Small intestine (tissue), 7 donors: ENCODE data around the gene RNF7. TPM values are rescaled to one million over a fixed set of nuclear protein-coding genes. Genes with fewer than 3 reads are reported as not detected.

ENCODE experiments used
- DNase-seq, 2 donors: peaks; one replicate each; pipeline versions ENCODE4 v3.0.0 to v3.0.0-alpha.2; 2013
- FAIRE-seq: peaks from 2 replicates; lab custom pipeline; 2012; peaks lifted over from hg19 to GRCh38; lab: Jason Lieb, UNC
- H3K27ac ChIP-seq, 3 donors: one replicate each; pipeline ENCODE4 v1.5.1; 2013; ENCODE audit warnings: low read length in 2 of 3, mild to moderate bottlenecking in 2 of 3, control low read depth in 1 of 3, inconsistent platforms in 1 of 3, low read depth in 1 of 3, moderate library complexity in 1 of 3
- H3K27me3 ChIP-seq, 3 donors: one replicate each; pipeline ENCODE4 v1.6.1; 2013; ENCODE audit warnings: low read length in 3 of 3, inconsistent platforms in 1 of 3; ENCODE audit not compliant: control insufficient read depth in 3 of 3, insufficient read depth in 3 of 3
- H3K36me3 ChIP-seq, 3 donors: one replicate each; pipeline ENCODE4 v1.6.1; 2013; ENCODE audit warnings: low read length in 3 of 3, inconsistent platforms in 1 of 3, low read depth in 1 of 3, mild to moderate bottlenecking in 1 of 3, moderate library complexity in 1 of 3; ENCODE audit not compliant: control insufficient read depth in 3 of 3, insufficient read depth in 2 of 3
- H3K4me1 ChIP-seq, 3 donors: one replicate each; pipeline ENCODE4 v1.6.1; 2013; ENCODE audit warnings: low read length in 2 of 3, inconsistent platforms in 1 of 3, low read depth in 1 of 3, mild to moderate bottlenecking in 1 of 3, moderate library complexity in 1 of 3; ENCODE audit not compliant: control insufficient read depth in 3 of 3, insufficient read depth in 2 of 3
- H3K4me3 ChIP-seq, 3 donors: one replicate each; pipeline ENCODE4 v1.5.1; 2013; ENCODE audit warnings: low read length in 3 of 3, control low read depth in 1 of 3, inconsistent platforms in 1 of 3, low read depth in 1 of 3, mild to moderate bottlenecking in 1 of 3, moderate library complexity in 1 of 3
- H3K9me3 ChIP-seq, 2 donors: one replicate each; pipeline ENCODE4 v1.6.1; 2013; ENCODE audit warnings: low read depth in 1 of 2, low read length in 1 of 2; ENCODE audit not compliant: control insufficient read depth in 2 of 2, insufficient read depth in 1 of 2
- WGBS, 3 donors: extraction: QIAGEN DNeasy Blood & Tissue Kit; methylation state at CpG; one replicate each; pipeline ENCODE4 v1.1.7; 2013; 5-methylcytosine and 5-hydroxymethylcytosine counted together
- polyA plus RNA-seq, 4 donors: library from polyadenylated mRNA; stranded (reverse) in 3 of 4; unstranded in 1 of 4; fragments of 200-250 nt in 3 of 4; fragments of 120-200 nt in 1 of 4; gene quantifications; one replicate each; pipeline versions ENCODE4 v1.2.1 to v1.2.3, GENCODE V29; 2013
- donor health status: healthy with polysubstance abuse.
- donor health status: control.
- donor health status: control.
- donor health status: Bipolar disorder and iron deficiency.
- donor health status: healthy.

Gene RNF7
- polyA plus RNA-seq, 4 donors, result 120 to 260 (median 167) TPM

DNA sequence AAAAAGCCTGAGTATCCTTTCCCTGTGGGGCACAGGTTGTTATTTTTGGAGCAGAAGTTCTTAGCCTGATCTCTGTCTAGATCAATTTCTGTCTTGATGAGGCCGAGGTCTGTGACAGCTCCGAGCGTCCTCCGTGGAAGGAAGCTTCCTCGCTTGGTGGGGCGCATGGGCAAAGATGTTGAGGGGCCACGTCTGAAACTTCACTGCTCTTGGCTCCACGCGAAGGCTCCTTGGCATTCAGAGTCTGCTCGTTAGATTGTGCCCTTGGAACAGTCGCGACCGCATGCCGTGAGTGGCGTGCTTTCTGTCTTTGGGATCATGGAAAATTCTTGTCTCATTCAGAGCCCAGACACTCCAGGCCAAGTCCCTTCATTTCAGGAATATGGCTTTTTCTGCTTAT lies 38.8 kb downstream of the RNF7 start:
- no peak overlapping the region for H3K27ac ChIP-seq
- H3K4me1 ChIP-seq, result no peaks in the 10 kb centered on the region
- H3K27me3 ChIP-seq, result no peaks in the 10 kb centered on the region
- no peaks in the 10 kb centered on the region for H3K36me3 ChIP-seq
- FAIRE-seq, result no peak
- H3K4me3 ChIP-seq, result no peak overlapping the region
- 89 to 94% (median 93%) methylated on average over 15 of the region's 15 CpGs for WGBS, 3 donors
- no peaks in the 10 kb centered on the region for H3K9me3 ChIP-seq
- DNase-seq, result no peak

DNA sequence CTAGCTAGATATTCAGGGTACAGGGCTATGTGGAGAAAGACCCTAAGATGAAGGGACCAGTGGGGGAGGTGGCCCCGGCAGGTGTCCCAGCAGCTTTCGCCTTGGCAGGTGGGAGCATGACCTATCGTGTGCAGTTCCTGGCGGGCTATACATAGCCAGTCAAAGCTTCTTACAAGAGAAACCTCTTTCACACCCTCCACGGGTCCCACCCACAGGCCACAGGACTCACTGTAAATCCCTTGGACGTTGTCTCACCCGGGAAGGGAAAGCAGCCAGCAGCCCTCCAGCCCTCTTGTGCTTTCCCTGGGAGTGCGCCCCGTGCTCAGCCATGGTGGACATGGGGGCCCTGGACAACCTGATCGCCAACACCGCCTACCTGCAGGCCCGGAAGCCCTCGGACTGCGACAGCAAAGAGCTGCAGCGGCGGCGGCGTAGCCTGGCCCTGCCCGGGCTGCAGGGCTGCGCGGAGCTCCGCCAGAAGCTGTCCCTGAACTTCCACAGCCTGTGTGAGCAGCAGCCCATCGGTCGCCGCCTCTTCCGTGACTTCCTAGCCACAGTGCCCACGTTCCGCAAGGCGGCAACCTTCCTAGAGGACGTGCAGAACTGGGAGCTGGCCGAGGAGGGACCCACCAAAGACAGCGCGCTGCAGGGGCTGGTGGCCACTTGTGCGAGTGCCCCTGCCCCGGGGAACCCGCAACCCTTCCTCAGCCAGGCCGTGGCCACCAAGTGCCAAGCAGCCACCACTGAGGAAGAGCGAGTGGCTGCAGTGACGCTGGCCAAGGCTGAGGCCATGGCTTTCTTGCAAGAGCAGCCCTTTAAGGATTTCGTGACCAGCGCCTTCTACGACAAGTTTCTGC lies 40.1 kb downstream of the RNF7 start:
- Histone ChIP-seq H3K4me3 (no peak overlapping the region), H3K4me1 (no peaks in the 10 kb centered on the region), H3K27me3 (no peaks in the 10 kb centered on the region), H3K36me3 (no peaks in the 10 kb centered on the region), H3K27ac (no peak overlapping the region), H3K9me3 (peaks cover 0 to 3% of the 10 kb centered on the region in 2 donors)
- DNase-seq (no peak), FAIRE-seq (no peak)
- 93 to 95% (median 94%) methylated on average over 42 of the region's 42 CpGs for WGBS, 3 donors

- H3K4me3 ChIP-seq, result no peak overlapping the region
- H3K27ac ChIP-seq, result no peak overlapping the region
- 100% methylated on average over 1 of the region's 1 CpG for WGBS, 3 donors
- peaks cover 0 to 3% of the 10 kb centered on the region in 2 donors for H3K9me3 ChIP-seq
- H3K4me1 ChIP-seq, result no peaks in the 10 kb centered on the region
- DNase-seq (no peak), FAIRE-seq (no peak)
- H3K36me3 ChIP-seq, result no peaks in the 10 kb centered on the region
- H3K27me3 ChIP-seq, result no peaks in the 10 kb centered on the region
These were observed 41.6 kb downstream of the RNF7 start for GRCh38 chr3:141779667-141780066.

GRCh38 chr3:141782386-141782932 lies 44.4 kb downstream of the RNF7 start:
- H3K4me3 ChIP-seq, result no peak overlapping the region
- H3K27ac ChIP-seq, result no peak overlapping the region
- DNase-seq (peak in 1 of 2 donors; percentile 22), FAIRE-seq (no peak)
- H3K36me3 ChIP-seq, result no peaks in the 10 kb centered on the region
- H3K27me3 ChIP-seq, result no peaks in the 10 kb centered on the region
- peaks cover 0 to 3% of the 10 kb centered on the region in 2 donors for H3K9me3 ChIP-seq
- no peaks in the 10 kb centered on the region for H3K4me1 ChIP-seq
- 52 to 65% (median 57%) methylated on average over 4 of the region's 4 CpGs for WGBS, 3 donors

DNA sequence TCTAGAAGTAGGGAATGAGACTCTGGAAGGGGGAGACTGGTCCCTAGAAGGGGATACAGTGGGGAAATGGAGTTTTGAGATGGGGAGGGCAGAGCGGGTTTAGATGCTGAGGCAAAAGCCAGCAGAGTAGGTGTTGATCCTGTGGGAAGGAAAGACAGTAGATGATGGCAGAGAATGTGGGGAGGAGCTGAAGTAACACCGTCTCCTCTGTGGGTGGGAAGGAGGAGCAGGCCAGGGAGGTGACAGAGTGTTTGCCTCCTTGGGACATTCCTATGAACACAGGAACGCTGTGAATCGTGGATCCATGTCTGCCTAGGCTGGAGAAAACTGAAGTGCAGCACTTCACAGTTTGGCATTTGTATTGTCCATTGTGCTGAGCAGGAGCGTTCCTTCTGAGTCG lies 45.5 kb downstream of the RNF7 start:
- peaks cover 0 to 3% of the 10 kb centered on the region in 2 donors for H3K9me3 ChIP-seq
- H3K4me1 ChIP-seq, result no peaks in the 10 kb centered on the region
- DNase-seq (no peak), FAIRE-seq (no peak)
- H3K27me3 ChIP-seq, result no peaks in the 10 kb centered on the region
- no peak overlapping the region for H3K4me3 ChIP-seq
- 86 to 87% (median 86%) methylated on average over 6 of the region's 6 CpGs for WGBS, 3 donors
- no peak overlapping the region for H3K27ac ChIP-seq
- no peaks in the 10 kb centered on the region for H3K36me3 ChIP-seq

GRCh38 chr3:141784096-141784495 lies 46.0 kb downstream of the RNF7 start:
- 82 to 87% (median 85%) methylated on average over 8 of the region's 8 CpGs for WGBS, 3 donors
- no peak overlapping the region for H3K27ac ChIP-seq
- no peak overlapping the region for H3K4me3 ChIP-seq

DNA sequence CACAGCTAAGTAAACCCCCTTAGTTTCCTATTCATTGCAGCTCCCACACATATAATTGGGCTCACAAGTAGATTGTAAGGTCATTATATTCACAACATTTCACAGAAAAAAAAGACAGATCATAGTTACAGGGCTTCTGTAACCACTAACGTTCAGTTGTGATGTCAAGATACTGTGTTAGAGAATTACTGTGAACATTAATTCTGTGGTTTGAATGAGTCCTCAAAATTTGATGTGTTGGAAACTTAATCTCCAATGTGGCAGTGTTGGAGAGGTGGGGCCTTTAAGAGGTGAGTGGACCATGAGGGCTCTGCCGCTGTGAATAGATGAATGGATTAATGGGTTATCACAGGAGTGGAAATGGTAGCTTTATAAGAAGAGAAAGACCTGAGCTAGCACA lies 46.4 kb downstream of the RNF7 start:
- Histone ChIP-seq H3K36me3 (no peaks in the 10 kb centered on the region), H3K9me3 (peaks cover 0 to 3% of the 10 kb centered on the region in 2 donors), H3K27me3 (no peaks in the 10 kb centered on the region), H3K4me3 (no peak overlapping the region), H3K27ac (no peak overlapping the region), H3K4me1 (no peaks in the 10 kb centered on the region)
- FAIRE-seq (no peak), DNase-seq (no peak)
- WGBS, 3 donors, result 82 to 88% (median 83%) methylated on average over 2 of the region's 2 CpGs

More at GRCh38 chr3:141784096-141784495, 46.0 kb downstream of the RNF7 start:
- Histone ChIP-seq H3K4me1 (no peaks in the 10 kb centered on the region), H3K36me3 (no peaks in the 10 kb centered on the region), H3K9me3 (peaks cover 0 to 3% of the 10 kb centered on the region in 2 donors), H3K27me3 (no peaks in the 10 kb centered on the region)
- no peak for DNase-seq
- no peak for FAIRE-seq

DNA sequence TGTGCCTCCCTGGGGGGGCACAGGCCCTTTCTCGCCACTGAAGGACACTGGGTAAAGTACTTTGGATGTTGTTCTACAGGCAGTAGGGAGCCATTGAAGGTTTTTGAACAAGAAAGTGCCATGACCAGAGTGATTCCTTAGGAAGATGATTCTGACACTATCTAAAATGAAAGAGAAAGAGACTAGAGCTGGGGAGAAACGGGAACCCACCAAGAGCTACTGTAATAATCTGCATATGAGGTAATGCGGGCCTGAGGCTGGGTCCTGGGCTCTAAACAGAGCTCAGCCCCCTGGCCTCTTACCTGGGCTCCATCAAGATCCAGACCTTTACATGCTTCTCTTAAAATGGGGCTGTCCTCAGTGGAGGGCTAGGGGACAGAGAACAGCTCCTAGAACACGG lies 50.1 kb downstream of the RNF7 start:
- H3K4me1 ChIP-seq, result no peaks in the 10 kb centered on the region
- no peaks in the 10 kb centered on the region for H3K27me3 ChIP-seq
- H3K4me3 ChIP-seq, result no peak overlapping the region
- WGBS, 3 donors, result 83 to 88% (median 84%) methylated on average over 4 of the region's 4 CpGs
- no peaks in the 10 kb centered on the region for H3K9me3 ChIP-seq
- DNase-seq (no peak), FAIRE-seq (no peak)
- H3K36me3 ChIP-seq, result no peaks in the 10 kb centered on the region
- H3K27ac ChIP-seq, result no peak overlapping the region
